ENCODE measurements around the gene MAP2. TPM values are rescaled to one million over a fixed set of nuclear protein-coding genes. Genes with fewer than 3 reads are reported as not detected.

The MAP2 gene
- total RNA-seq, 1 donor from 2014 or later = 16.5 TPM

- DNase-seq (ENCODE audit: low spot score, unreplicated experiment) = no peak
- TF ChIP-seq CTCF (IDR thresholded peaks at IDR 0.05; ENCODE audit: unreplicated experiment) = no peak
- Mint-ChIP-seq H3K27me3 (no peaks in the 10 kb centered on the region), H3K36me3 (ENCODE audit: insufficient read depth) (no peaks in the 10 kb centered on the region), H3K27ac (no peak overlapping the region), H3K4me3 (ENCODE audit: low read depth) (no peak overlapping the region), H3K9me3 (ENCODE audit: low read depth) (peaks cover 9% of the 10 kb centered on the region), H3K4me1 (ENCODE audit: low read depth) (no peaks in the 10 kb centered on the region)
Observed at GRCh38 chr2:209411296-209411695, 12.6 kb upstream of the MAP2 start.

- TF ChIP-seq CTCF (IDR thresholded peaks at IDR 0.05; ENCODE audit: unreplicated experiment) = no peak
- H3K4me1 Mint-ChIP-seq (ENCODE audit: low read depth) = no peaks in the 10 kb centered on the region
- no peak overlapping the region for H3K27ac Mint-ChIP-seq
- H3K36me3 Mint-ChIP-seq (ENCODE audit: insufficient read depth) = no peaks in the 10 kb centered on the region
- H3K4me3 Mint-ChIP-seq (ENCODE audit: low read depth) = no peak overlapping the region
- no peak for DNase-seq (ENCODE audit: low spot score, unreplicated experiment)
- H3K27me3 Mint-ChIP-seq = no peaks in the 10 kb centered on the region
- peaks cover 9% of the 10 kb centered on the region for H3K9me3 Mint-ChIP-seq (ENCODE audit: low read depth)
Observed at GRCh38 chr2:209411718-209412117, 12.1 kb upstream of the MAP2 start.

GRCh38 chr2:209413311-209414014, 10.4 kb upstream of the MAP2 start:
- Mint-ChIP-seq H3K9me3 (ENCODE audit: low read depth) (peaks cover 9% of the 10 kb centered on the region), H3K4me1 (ENCODE audit: low read depth) (no peaks in the 10 kb centered on the region), H3K36me3 (ENCODE audit: insufficient read depth) (no peaks in the 10 kb centered on the region), H3K4me3 (ENCODE audit: low read depth) (no peak overlapping the region), H3K27ac (no peak overlapping the region), H3K27me3 (no peaks in the 10 kb centered on the region)
- TF ChIP-seq CTCF (IDR thresholded peaks at IDR 0.05; ENCODE audit: unreplicated experiment) = no peak
- no peak for DNase-seq (ENCODE audit: low spot score, unreplicated experiment)

GRCh38 chr2:209416913-209417312, 6.9 kb upstream of the MAP2 start:
- H3K4me1 Mint-ChIP-seq (ENCODE audit: low read depth) = no peaks in the 10 kb centered on the region

GRCh38 chr2:209422191-209422754, 1.6 kb upstream of the MAP2 start:
- Mint-ChIP-seq H3K36me3 (ENCODE audit: insufficient read depth) (no peaks in the 10 kb centered on the region), H3K9me3 (ENCODE audit: low read depth) (no peaks in the 10 kb centered on the region), H3K4me3 (ENCODE audit: low read depth) (no peak overlapping the region), H3K4me1 (ENCODE audit: low read depth) (peaks cover 12% of the 10 kb centered on the region), H3K27me3 (peaks cover 10% of the 10 kb centered on the region), H3K27ac (no peak overlapping the region)
- no peak for DNase-seq (ENCODE audit: low spot score, unreplicated experiment)
- no peak for TF ChIP-seq CTCF (IDR thresholded peaks at IDR 0.05; ENCODE audit: unreplicated experiment)

More at GRCh38 chr2:209416913-209417312, 6.9 kb upstream of the MAP2 start:
- H3K27me3 Mint-ChIP-seq = peaks cover 3% of the 10 kb centered on the region
- no peak for TF ChIP-seq CTCF (IDR thresholded peaks at IDR 0.05; ENCODE audit: unreplicated experiment)
- H3K9me3 Mint-ChIP-seq (ENCODE audit: low read depth) = peaks cover 9% of the 10 kb centered on the region
- DNase-seq (ENCODE audit: low spot score, unreplicated experiment) = no peak
- H3K4me3 Mint-ChIP-seq (ENCODE audit: low read depth) = no peak overlapping the region
- H3K36me3 Mint-ChIP-seq (ENCODE audit: insufficient read depth) = no peaks in the 10 kb centered on the region
- H3K27ac Mint-ChIP-seq = no peak overlapping the region
